Endothelial cell of umbilical vein (primary cell): ENCODE results near the gene AKAP6. TPM values are rescaled to one million over a fixed set of nuclear protein-coding genes. Genes with fewer than 3 reads are reported as not detected.

Experiments used
- BruUV-seq: library from RNA; stranded (reverse); fragments of 400-500 nt; replicated peaks from 2 replicates; lab custom pipeline; 2021; lab: Mats Ljungman, UMichigan
- CTCF ChIA-PET: fragments of 300-600, 350-600 bp; sonication (Branson Sonifier 250); formaldehyde crosslinking; loops from one replicate; lab custom pipeline; 2021; ENCODE audit warnings: antibody characterized with exemption, inconsistent platforms; lab: Charles Lee
- POLR2A ChIA-PET: fragments of 300-600, 350-600 bp; sonication (Branson Sonifier 250); formaldehyde crosslinking; loops from one replicate; lab custom pipeline; 2021; ENCODE audit warnings: antibody characterized with exemption, inconsistent platforms; lab: Charles Lee
- DNase-seq: peaks from one replicate; pipeline ENCODE4 v3.0.0-alpha.2; 2011; ENCODE audit warnings: low read depth, low spot score
- FAIRE-seq: peaks from 2 replicates; lab custom pipeline; 2011; peaks lifted over from hg19 to GRCh38; lab: Jason Lieb, UNC
- H2AFZ ChIP-seq: 2 replicates; pipeline ENCODE4 v1.6.0; 2012; ENCODE audit warnings: low read depth, low read length, control low read depth, inconsistent platforms
- H3K27ac ChIP-seq: 2 replicates; pipeline ENCODE4 v1.5.1; 2011; ENCODE audit warnings: low read depth, mild to moderate bottlenecking, control low read depth, low read length, moderate library complexity; ENCODE audit not compliant: insufficient read depth
- H3K27me3 ChIP-seq, 2 experiments: 2 replicates each; pipeline versions ENCODE4 v1.6.0 to v1.6.1; 2011; ENCODE audit warnings: low read length in 2 of 2, mixed read lengths in 1 of 2; ENCODE audit not compliant: control insufficient read depth in 2 of 2, insufficient read depth in 2 of 2
- H3K36me3 ChIP-seq, 2 experiments: 2 replicates in 1 of 2; 3 replicates in 1 of 2; pipeline ENCODE4 v1.5.1; 2011; ENCODE audit warnings: low read length in 2 of 2, mild to moderate bottlenecking in 1 of 2, moderate library complexity in 1 of 2; ENCODE audit not compliant: control insufficient read depth in 2 of 2, insufficient read depth in 2 of 2; ENCODE audit errors: extremely low read depth in 1 of 2
- H3K4me1 ChIP-seq: 3 replicates; pipeline ENCODE4 v1.5.1; 2011; ENCODE audit warnings: mild to moderate bottlenecking, low read length; ENCODE audit not compliant: control insufficient read depth, insufficient read depth; ENCODE audit errors: extremely low read depth
- H3K4me2 ChIP-seq: 2 replicates; pipeline ENCODE4 v1.6.1; 2011; ENCODE audit warnings: low read length, control low read depth, mixed read lengths; ENCODE audit not compliant: insufficient read depth
- H3K4me3 ChIP-seq, 3 experiments: fragments of 200-600 bp in 1 of 3; sonication (generic), shearing (Covaris generic) in 1 of 3; replicated peaks in 1 of 3; 2 replicates each; pipeline ENCODE4 v1.5.1; 2011 to 2016; ENCODE audit warnings: control low read depth in 3 of 3, low read length in 3 of 3, mild to moderate bottlenecking in 2 of 3, inconsistent platforms in 1 of 3, low read depth in 1 of 3, moderate library complexity in 1 of 3; ENCODE audit not compliant: insufficient read depth in 1 of 3
- H3K79me2 ChIP-seq: 2 replicates; pipeline ENCODE4 v1.6.0; 2012; ENCODE audit warnings: low read length, inconsistent platforms; ENCODE audit not compliant: control insufficient read depth, insufficient read depth
- H3K9ac ChIP-seq: replicated peaks from 2 replicates; pipeline ENCODE3; 2011; ENCODE audit warnings: low read length, control low read depth; ENCODE audit not compliant: insufficient read depth; ENCODE audit errors: extremely low read depth
- H3K9me1 ChIP-seq: replicated peaks from 3 replicates; pipeline ENCODE4 v1.6.0; 2011; ENCODE audit warnings: mild to moderate bottlenecking, low read length; ENCODE audit not compliant: control insufficient read depth, insufficient read depth; ENCODE audit errors: extremely low read depth
- H3K9me3 ChIP-seq: replicated peaks from 2 replicates; pipeline ENCODE4 v1.5.1; 2012; ENCODE audit warnings: low read length, inconsistent platforms; ENCODE audit not compliant: control insufficient read depth, insufficient read depth
- H4K20me1 ChIP-seq: replicated peaks from 2 replicates; pipeline ENCODE3; 2011; ENCODE audit warnings: mild to moderate bottlenecking, low read length; ENCODE audit not compliant: control insufficient read depth, insufficient read depth; ENCODE audit errors: extremely low read depth
- EZH2 ChIP-seq: IDR thresholded peaks from 2 replicates; pipeline ENCODE4 v1.6.1; 2012; ENCODE audit warnings: borderline replicate concordance, low read depth, mild to moderate bottlenecking, moderate library complexity, low read length, inconsistent platforms; ENCODE audit not compliant: severe bottlenecking
- FOS ChIP-seq: IDR thresholded peaks from 2 replicates; pipeline ENCODE4 v1.6.1; 2011; ENCODE audit warnings: mild to moderate bottlenecking, low read length, moderate library complexity, borderline replicate concordance; ENCODE audit not compliant: insufficient read depth
- GATA2 ChIP-seq: IDR thresholded peaks from 2 replicates; pipeline ENCODE4 v1.7.0; 2011; ENCODE audit warnings: low read depth, mild to moderate bottlenecking, moderate library complexity, mixed read lengths, low read length; ENCODE audit not compliant: insufficient read length, insufficient read depth
- JUN ChIP-seq: IDR thresholded peaks from 2 replicates; pipeline ENCODE4 v1.6.1; 2011; ENCODE audit warnings: borderline replicate concordance, low read depth; ENCODE audit not compliant: insufficient read length, insufficient read depth
- MAX ChIP-seq: IDR thresholded peaks from 2 replicates; pipeline ENCODE4 v1.6.1; 2011; ENCODE audit not compliant: insufficient read depth, insufficient read length
- MYC ChIP-seq: IDR thresholded peaks from one replicate; pipeline ENCODE4 v1.6.1; 2011; ENCODE audit warnings: mild to moderate bottlenecking, low read depth, low read length
- POLR2A ChIP-seq: IDR thresholded peaks from 2 replicates; pipeline ENCODE4 v1.6.1; 2012; ENCODE audit warnings: low read depth, mild to moderate bottlenecking, control low read depth, low read length
- POLR2AphosphoS5 ChIP-seq: IDR thresholded peaks from 2 replicates; pipeline ENCODE4 v1.6.1; 2012; ENCODE audit warnings: low read depth, mild to moderate bottlenecking, control low read depth, low read length, moderate library complexity; ENCODE audit not compliant: insufficient read depth
- dilution Hi-C: fragments of 300-500 bp; cut with MboI; formaldehyde crosslinking; loops from one replicate; pipeline ENCODE4 v1.15.0; 2019; ENCODE audit warnings: low sequenced_read_pairs; ENCODE audit not compliant: extremely low pct_ligation_motif_present
- intact Hi-C: fragments of 100-400 bp; cut with micrococcal nuclease; formaldehyde crosslinking; loops from one replicate; pipeline ENCODE4 v1.10.0; 2022
- polyA plus RNA-seq, 4 experiments: library from polyadenylated mRNA; depleted of rRNA in 3 of 4; stranded (reverse) in 3 of 4; unstranded in 1 of 4; fragments of >200 nt; gene quantifications; 2 replicates each; pipeline versions ENCODE4 v1.2.1 to v1.2.3, GENCODE V29; 2011 to 2012; ENCODE audit warnings: missing spikeins in 1 of 4
- total RNA-seq: library from RNA; stranded (reverse); gene quantifications from 2 replicates; pipeline ENCODE4 v1.2.3, GENCODE V29; 2021
- TF ChIP-seq, protein P1 (sequence below), 2 donors: IDR thresholded peaks; 1 replicate in 1 of 2; 2 replicates in 1 of 2; pipeline ENCODE4 v1.5.1; 2011; ENCODE audit warnings: low read length in 2 of 2, mild to moderate bottlenecking in 2 of 2, moderate library complexity in 2 of 2, control low read depth in 1 of 2, inconsistent platforms in 1 of 2, low read depth in 1 of 2; ENCODE audit not compliant: insufficient read depth in 1 of 2; ENCODE audit errors: extremely low read depth in 1 of 2

The AKAP6 gene
- total and polyA plus RNA-seq, 2 donors (not counting 3 experiments of a cell fraction or from before 2014, with no cell fraction given) = 0.03 to 0.49 TPM

- CTCF ChIA-PET = no interaction called here
Measured at GRCh38 chr14:32675433-32675832, 346.3 kb downstream of the AKAP6 start.

More at GRCh38 chr14:32675433-32675832, 346.3 kb downstream of the AKAP6 start:
- dilution Hi-C loops (no loop called here), intact Hi-C loops (no loop called here)
- Histone ChIP-seq H3K4me2 (no peak overlapping the region), H4K20me1 (no peaks in the 10 kb centered on the region), H3K4me3 (no peak overlapping the region), H3K9me1 (no peaks in the 10 kb centered on the region), H3K4me1 (no peaks in the 10 kb centered on the region), H3K27me3 (no peaks in the 10 kb centered on the region), H3K79me2 (no peaks in the 10 kb centered on the region), H2AFZ (no peak overlapping the region), H3K27ac (no peak overlapping the region), H3K36me3 (no peaks in the 10 kb centered on the region), H3K9ac (no peak overlapping the region), H3K9me3 (no peaks in the 10 kb centered on the region)
- TF ChIP-seq, protein P1, sequence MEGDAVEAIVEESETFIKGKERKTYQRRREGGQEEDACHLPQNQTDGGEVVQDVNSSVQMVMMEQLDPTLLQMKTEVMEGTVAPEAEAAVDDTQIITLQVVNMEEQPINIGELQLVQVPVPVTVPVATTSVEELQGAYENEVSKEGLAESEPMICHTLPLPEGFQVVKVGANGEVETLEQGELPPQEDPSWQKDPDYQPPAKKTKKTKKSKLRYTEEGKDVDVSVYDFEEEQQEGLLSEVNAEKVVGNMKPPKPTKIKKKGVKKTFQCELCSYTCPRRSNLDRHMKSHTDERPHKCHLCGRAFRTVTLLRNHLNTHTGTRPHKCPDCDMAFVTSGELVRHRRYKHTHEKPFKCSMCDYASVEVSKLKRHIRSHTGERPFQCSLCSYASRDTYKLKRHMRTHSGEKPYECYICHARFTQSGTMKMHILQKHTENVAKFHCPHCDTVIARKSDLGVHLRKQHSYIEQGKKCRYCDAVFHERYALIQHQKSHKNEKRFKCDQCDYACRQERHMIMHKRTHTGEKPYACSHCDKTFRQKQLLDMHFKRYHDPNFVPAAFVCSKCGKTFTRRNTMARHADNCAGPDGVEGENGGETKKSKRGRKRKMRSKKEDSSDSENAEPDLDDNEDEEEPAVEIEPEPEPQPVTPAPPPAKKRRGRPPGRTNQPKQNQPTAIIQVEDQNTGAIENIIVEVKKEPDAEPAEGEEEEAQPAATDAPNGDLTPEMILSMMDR (IDR thresholded peaks at IDR 0.05; ENCODE audit: extremely low read depth in 1 of 2, insufficient read depth in 1 of 2, low read depth in 1 of 2, low read length in 2 of 2) = no peak
- no peak for TF ChIP-seq POLR2A
- TF ChIP-seq POLR2AphosphoS5 = no peak
- TF ChIP-seq FOS = no peak
- no peak for TF ChIP-seq JUN
- no peak for TF ChIP-seq MAX
- TF ChIP-seq MYC = no peak
- TF ChIP-seq EZH2 = no peak
- no peak for TF ChIP-seq GATA2
- POLR2A ChIA-PET = no interaction called here
- no peak for FAIRE-seq
- no peak for DNase-seq
- BruUV-seq = no TSS peak
